Measurements from ENCODE around the gene OR51B2. TPM values are rescaled to one million over a fixed set of nuclear protein-coding genes. Genes with fewer than 3 reads are reported as not detected.
"Not testable (repeated sequence)": the region's sequence is repeated elsewhere in the genome, so short reads cannot be mapped to it uniquely, and the experiment has no call there.

OR51B2 gene
- total RNA-seq, 2 experiments from 2014 or later = not detected

- ATAC-seq = no peak
- H3K27me3 Mint-ChIP-seq = peaks cover 13% of the 10 kb centered on the region
- POLR2A ChIA-PET = no interaction called here
- no peak for TF ChIP-seq CTCF (IDR thresholded peaks at IDR 0.05)
- no peaks in the 10 kb centered on the region for H3K4me1 Mint-ChIP-seq (ENCODE audit: low read depth)
- peaks cover 2% of the 10 kb centered on the region for H3K9me3 Mint-ChIP-seq
- H3K36me3 Mint-ChIP-seq (ENCODE audit: low read depth) = no peaks in the 10 kb centered on the region
- H3K4me3 Mint-ChIP-seq = no peak overlapping the region
- CTCF ChIA-PET = no interaction called here
- no peak overlapping the region for H3K27ac Mint-ChIP-seq
- no peak for DNase-seq
- intact Hi-C loops (cut with micrococcal nuclease) = no loop called here
Measured at GRCh38 chr11:5364214-5364613, 40.1 kb upstream of the OR51B2 start.

GRCh38 chr11:5363679-5364078, 39.6 kb upstream of the OR51B2 start:
- DNase-seq = no peak
- Mint-ChIP-seq H3K27me3 (peaks cover 12% of the 10 kb centered on the region), H3K9me3 (peaks cover 2% of the 10 kb centered on the region), H3K4me1 (ENCODE audit: low read depth) (no peaks in the 10 kb centered on the region), H3K4me3 (no peak overlapping the region), H3K27ac (no peak overlapping the region), H3K36me3 (ENCODE audit: low read depth) (no peaks in the 10 kb centered on the region)
- TF ChIP-seq CTCF (IDR thresholded peaks at IDR 0.05) = no peak
- CTCF ChIA-PET = no interaction called here
- POLR2A ChIA-PET = no interaction called here
- no peak for ATAC-seq
- intact Hi-C loops (cut with micrococcal nuclease) = no loop called here

- H3K4me3 Mint-ChIP-seq = no peak overlapping the region
- TF ChIP-seq CTCF (IDR thresholded peaks at IDR 0.05) = no peak
- ChIA-PET POLR2A (no interaction called here), CTCF (no interaction called here)
- DNase-seq = no peak
- no peaks in the 10 kb centered on the region for H3K4me1 Mint-ChIP-seq (ENCODE audit: low read depth)
- H3K27me3 Mint-ChIP-seq = peaks cover 8% of the 10 kb centered on the region
- no peak for ATAC-seq
- intact Hi-C loops (cut with micrococcal nuclease) = no loop called here
- peaks cover 2% of the 10 kb centered on the region for H3K9me3 Mint-ChIP-seq
- no peak overlapping the region for H3K27ac Mint-ChIP-seq
- H3K36me3 Mint-ChIP-seq (ENCODE audit: low read depth) = no peaks in the 10 kb centered on the region
Measured at GRCh38 chr11:5362017-5362625, 38.0 kb upstream of the OR51B2 start.

GRCh38 chr11:5356031-5356430, 31.9 kb upstream of the OR51B2 start:
- H3K36me3 Mint-ChIP-seq (ENCODE audit: low read depth); DNase-seq; ATAC-seq; intact Hi-C loops (cut with micrococcal nuclease); CTCF ChIA-PET; H3K4me3 Mint-ChIP-seq; POLR2A ChIA-PET; H3K9me3 Mint-ChIP-seq; H3K4me1 Mint-ChIP-seq (ENCODE audit: low read depth); H3K27me3 Mint-ChIP-seq; H3K27ac Mint-ChIP-seq: not testable (repeated sequence)

- H3K27ac Mint-ChIP-seq = no peak within 1 kb of the TSS
- TF ChIP-seq CTCF (IDR thresholded peaks at IDR 0.05) = no peak
- CTCF ChIA-PET = no interaction called here
- DNase-seq (no peak), ATAC-seq (no peak)
- H3K4me3 Mint-ChIP-seq = no peak within 1 kb of the TSS
- H3K4me1 Mint-ChIP-seq (ENCODE audit: low read depth) = no peaks in the 10 kb centered on the region
- H3K27me3 Mint-ChIP-seq = peaks cover 4% of the 10 kb centered on the region
- intact Hi-C loops (cut with micrococcal nuclease) = no loop called here
- no peaks in the 10 kb centered on the region for H3K9me3 Mint-ChIP-seq
- POLR2A ChIA-PET = no interaction called here
- no peaks in the 10 kb centered on the region for H3K36me3 Mint-ChIP-seq (ENCODE audit: low read depth)
Measured at GRCh38 chr11:5351208-5351607, 27.1 kb upstream of the OR51B2 start, which contains the start of gene OR51B6. TSS of gene OR51B6 (plus strand) at chr11:5351508. CDS start at chr11:5351508, 0 bp downstream.
